ENCODE results near the gene ZNF566.

Gene ZNF566

DNA sequence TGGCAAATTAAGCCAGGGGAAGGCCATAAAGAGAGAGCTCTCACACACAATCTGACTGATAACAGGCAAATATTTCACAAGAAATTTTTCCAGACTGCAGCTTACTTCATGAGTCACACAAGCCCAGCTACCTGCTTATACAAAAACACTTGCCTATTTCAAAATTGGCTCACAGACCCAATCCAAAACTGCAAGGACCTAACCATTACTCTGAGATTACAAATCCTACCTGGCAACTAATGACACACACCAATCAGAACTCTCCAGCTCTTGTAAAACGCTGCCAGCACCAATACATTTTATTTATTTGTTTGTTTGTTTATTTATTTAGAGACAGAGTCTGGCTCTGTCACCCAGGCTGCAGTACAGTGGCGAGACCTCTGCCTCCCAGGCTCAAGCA lies 52.8 kb downstream of the ZNF566 start (continued):
- no peak for TF ChIP-seq OSR1 (CRISPR knock-in tag; IDR thresholded peaks at IDR 0.05)
- TF ChIP-seq ESRRG (CRISPR knock-in tag; IDR thresholded peaks at IDR 0.05) = no peak
- TF ChIP-seq BACH2 (CRISPR knock-in tag; IDR thresholded peaks at IDR 0.05; ENCODE audit: borderline replicate concordance) = no peak
- TF ChIP-seq, protein P1, sequence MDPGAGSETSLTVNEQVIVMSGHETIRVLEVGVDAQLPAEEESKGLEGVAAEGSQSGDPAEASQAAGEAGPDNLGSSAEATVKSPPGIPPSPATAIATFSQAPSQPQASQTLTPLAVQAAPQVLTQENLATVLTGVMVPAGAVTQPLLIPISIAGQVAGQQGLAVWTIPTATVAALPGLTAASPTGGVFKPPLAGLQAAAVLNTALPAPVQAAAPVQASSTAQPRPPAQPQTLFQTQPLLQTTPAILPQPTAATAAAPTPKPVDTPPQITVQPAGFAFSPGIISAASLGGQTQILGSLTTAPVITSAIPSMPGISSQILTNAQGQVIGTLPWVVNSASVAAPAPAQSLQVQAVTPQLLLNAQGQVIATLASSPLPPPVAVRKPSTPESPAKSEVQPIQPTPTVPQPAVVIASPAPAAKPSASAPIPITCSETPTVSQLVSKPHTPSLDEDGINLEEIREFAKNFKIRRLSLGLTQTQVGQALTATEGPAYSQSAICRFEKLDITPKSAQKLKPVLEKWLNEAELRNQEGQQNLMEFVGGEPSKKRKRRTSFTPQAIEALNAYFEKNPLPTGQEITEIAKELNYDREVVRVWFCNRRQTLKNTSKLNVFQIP (CRISPR knock-in tag; IDR thresholded peaks at IDR 0.05; ENCODE audit: borderline replicate concordance, low read depth) = no peak
- TF ChIP-seq, protein P2, sequence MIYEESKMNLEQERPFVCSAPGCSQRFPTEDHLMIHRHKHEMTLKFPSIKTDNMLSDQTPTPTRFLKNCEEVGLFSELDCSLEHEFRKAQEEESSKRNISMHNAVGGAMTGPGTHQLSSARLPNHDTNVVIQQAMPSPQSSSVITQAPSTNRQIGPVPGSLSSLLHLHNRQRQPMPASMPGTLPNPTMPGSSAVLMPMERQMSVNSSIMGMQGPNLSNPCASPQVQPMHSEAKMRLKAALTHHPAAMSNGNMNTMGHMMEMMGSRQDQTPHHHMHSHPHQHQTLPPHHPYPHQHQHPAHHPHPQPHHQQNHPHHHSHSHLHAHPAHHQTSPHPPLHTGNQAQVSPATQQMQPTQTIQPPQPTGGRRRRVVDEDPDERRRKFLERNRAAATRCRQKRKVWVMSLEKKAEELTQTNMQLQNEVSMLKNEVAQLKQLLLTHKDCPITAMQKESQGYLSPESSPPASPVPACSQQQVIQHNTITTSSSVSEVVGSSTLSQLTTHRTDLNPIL (CRISPR knock-in tag; IDR thresholded peaks at IDR 0.05; ENCODE audit: low read depth) = no peak
- TF ChIP-seq CSRNP3 (CRISPR knock-in tag; IDR thresholded peaks at IDR 0.05) = no peak
- no peak for TF ChIP-seq PPARA (CRISPR knock-in tag; IDR thresholded peaks at IDR 0.05; ENCODE audit: borderline replicate concordance)
- TF ChIP-seq TCF4 (CRISPR knock-in tag; IDR thresholded peaks at IDR 0.05; ENCODE audit: borderline replicate concordance) = no peak

DNA sequence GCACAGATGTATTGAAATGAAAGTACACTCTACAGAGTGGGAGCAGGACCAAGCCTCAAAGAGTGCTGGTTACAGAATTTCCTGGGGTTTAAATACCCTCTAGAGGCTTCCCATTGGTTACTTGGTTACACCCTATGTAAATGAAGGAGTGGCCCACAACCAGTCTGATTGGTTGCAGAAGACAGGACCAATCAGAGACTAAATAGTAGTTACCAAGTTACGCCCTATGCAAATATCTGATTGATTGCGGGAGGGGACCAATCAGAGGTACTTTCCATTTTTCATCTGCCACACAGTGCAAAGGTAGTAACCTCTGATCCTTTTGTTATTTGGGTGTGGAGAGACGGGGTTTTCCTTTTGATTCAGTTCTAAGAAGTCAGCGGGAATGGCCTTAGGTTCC lies 65.4 kb downstream of the ZNF566 start:
- no peak for TF ChIP-seq ZNF8 (CRISPR knock-in tag; IDR thresholded peaks at IDR 0.05)
- TF ChIP-seq PPARA (CRISPR knock-in tag; IDR thresholded peaks at IDR 0.05; ENCODE audit: borderline replicate concordance) = no peak
- no peak for TF ChIP-seq TSHZ2 (CRISPR knock-in tag; IDR thresholded peaks at IDR 0.05)
- TF ChIP-seq ESRRG (CRISPR knock-in tag; IDR thresholded peaks at IDR 0.05) = no peak
- no peak for TF ChIP-seq CSRNP3 (CRISPR knock-in tag; IDR thresholded peaks at IDR 0.05)
- TF ChIP-seq ZNF70 (CRISPR knock-in tag; IDR thresholded peaks at IDR 0.05) = no peak
- TF ChIP-seq PATZ1 (CRISPR knock-in tag; IDR thresholded peaks at IDR 0.05; ENCODE audit: borderline replicate concordance) = no peak
- TF ChIP-seq ZNF565 (CRISPR knock-in tag; conservative IDR thresholded peaks at IDR 0.05; ENCODE audit: low read depth) = no peak
- no peak for TF ChIP-seq ZC3H10 (CRISPR knock-in tag; IDR thresholded peaks at IDR 0.05)
- no peak for TF ChIP-seq TOX (CRISPR knock-in tag; IDR thresholded peaks at IDR 0.05; ENCODE audit: borderline replicate concordance)
- TF ChIP-seq ZFP30 (CRISPR knock-in tag; IDR thresholded peaks at IDR 0.05) = no peak
- TF ChIP-seq OSR1 (CRISPR knock-in tag; IDR thresholded peaks at IDR 0.05) = no peak
- no peak for TF ChIP-seq TCF4 (CRISPR knock-in tag; IDR thresholded peaks at IDR 0.05; ENCODE audit: borderline replicate concordance)
- TF ChIP-seq, protein P2 (CRISPR knock-in tag; IDR thresholded peaks at IDR 0.05; ENCODE audit: low read depth) = no peak
- ATAC-seq = no peak
